ENCODE measurements around the gene GSTA1.

GRCh38 chr6:52759085-52759484, 44.5 kb downstream of the GSTA1 start:
- TF ChIP-seq POLR2A (IDR thresholded peaks at IDR 0.05) (no peak), CTCF (IDR thresholded peaks at IDR 0.05) (no peak)

Data from body of pancreas (tissue), 4 donors.